Amniotic stem cell (primary cell): ENCODE measurements around the gene BCL7A.
A peak's percentile ranks its signal among the peaks of the same experiment; 100 is the strongest.

Experiments
- DNase-seq: peaks from one replicate; lab custom pipeline; 2025; lab: John Stamatoyannopoulos, UW

The BCL7A gene

GRCh38 chr12:122079532-122080081 is 57.9 kb downstream of the BCL7A start:
- no peak for DNase-seq

- DNase-seq = peak; percentile 36
Observed at GRCh38 chr12:122080149-122081082, 58.7 kb downstream of the BCL7A start.

- DNase-seq = no peak
Observed at GRCh38 chr12:122081083-122081696, 59.5 kb downstream of the BCL7A start.

- DNase-seq = no peak
Observed at GRCh38 chr12:122081697-122082221, 60.1 kb downstream of the BCL7A start.

- DNase-seq = no peak
Observed at GRCh38 chr12:122082621-122083356, 61.1 kb downstream of the BCL7A start.

GRCh38 chr12:122084857-122085405 is 63.2 kb downstream of the BCL7A start:
- DNase-seq = no peak

GRCh38 chr12:122085591-122085990 is 63.9 kb downstream of the BCL7A start:
- DNase-seq = no peak

GRCh38 chr12:122086116-122086515 is 64.4 kb downstream of the BCL7A start:
- DNase-seq = no peak

- no peak for DNase-seq
Observed at GRCh38 chr12:122086641-122087285, 65.1 kb downstream of the BCL7A start.

GRCh38 chr12:122087431-122088178 is 65.9 kb downstream of the BCL7A start:
- no peak for DNase-seq

- DNase-seq = no peak
Observed at GRCh38 chr12:122088179-122088810, 66.6 kb downstream of the BCL7A start.

GRCh38 chr12:122089077-122089476 is 67.4 kb downstream of the BCL7A start:
- no peak for DNase-seq

GRCh38 chr12:122090759-122091515 is 69.3 kb downstream of the BCL7A start:
- no peak for DNase-seq

GRCh38 chr12:122093098-122093883 is 71.6 kb downstream of the BCL7A start:
- DNase-seq = no peak

- DNase-seq = no peak
Observed at GRCh38 chr12:122094137-122094734, 72.6 kb downstream of the BCL7A start.

- DNase-seq = no peak
Observed at GRCh38 chr12:122094735-122095631, 73.3 kb downstream of the BCL7A start.

GRCh38 chr12:122096014-122096413 is 74.3 kb downstream of the BCL7A start:
- no peak for DNase-seq
